AG20443 (cell line): ENCODE data around the gene XXYLT1.
"Not testable (repeated sequence)": the region's sequence is repeated elsewhere in the genome, so short reads cannot be mapped to it uniquely, and the experiment has no call there.

Source experiments
- DNase-seq: peaks from one replicate; pipeline ENCODE4 v3.0.0; 2012; ENCODE audit warnings: low spot score, mixed read lengths

XXYLT1 gene, protein sequence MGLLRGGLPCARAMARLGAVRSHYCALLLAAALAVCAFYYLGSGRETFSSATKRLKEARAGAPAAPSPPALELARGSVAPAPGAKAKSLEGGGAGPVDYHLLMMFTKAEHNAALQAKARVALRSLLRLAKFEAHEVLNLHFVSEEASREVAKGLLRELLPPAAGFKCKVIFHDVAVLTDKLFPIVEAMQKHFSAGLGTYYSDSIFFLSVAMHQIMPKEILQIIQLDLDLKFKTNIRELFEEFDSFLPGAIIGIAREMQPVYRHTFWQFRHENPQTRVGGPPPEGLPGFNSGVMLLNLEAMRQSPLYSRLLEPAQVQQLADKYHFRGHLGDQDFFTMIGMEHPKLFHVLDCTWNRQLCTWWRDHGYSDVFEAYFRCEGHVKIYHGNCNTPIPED

GRCh38 chr3:195270817-195271409 lies at the start of gene XXYLT1:
Gene XXYLT1 (minus strand): TSS chr3:195271159. CDS start chr3:195271058, 101 bp downstream.
- peak; percentile 95 for DNase-seq

- DNase-seq: no peak
Observed at GRCh38 chr3:195319060-195319459, 48.1 kb upstream of the XXYLT1 start.

DNA sequence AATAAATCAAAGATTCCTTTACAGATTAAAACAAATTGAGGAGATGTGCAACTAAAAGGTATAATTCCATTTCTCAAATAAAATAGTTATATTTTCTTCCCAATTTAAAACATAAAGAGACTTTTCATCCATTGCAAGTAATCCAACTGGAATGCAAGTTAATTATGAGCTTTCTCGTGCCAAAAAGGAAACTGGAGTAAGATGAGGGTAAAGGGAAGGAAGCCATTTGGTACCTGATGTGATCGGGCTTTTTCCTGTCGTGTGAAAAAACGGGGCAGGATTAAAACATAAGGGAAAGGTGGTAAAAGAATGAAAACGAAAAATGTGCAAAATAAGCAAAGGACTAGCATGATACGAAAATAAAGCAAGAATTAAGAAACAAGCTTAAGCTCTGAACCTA lies 41.8 kb upstream of the XXYLT1 start:
- no peak for DNase-seq

GRCh38 chr3:195307711-195308110 lies 36.8 kb upstream of the XXYLT1 start:
- no peak for DNase-seq

- no peak for DNase-seq
Observed at GRCh38 chr3:195306369-195306768, 35.4 kb upstream of the XXYLT1 start.

GRCh38 chr3:195302431-195302830 lies 31.5 kb upstream of the XXYLT1 start:
- DNase-seq: no peak

DNA sequence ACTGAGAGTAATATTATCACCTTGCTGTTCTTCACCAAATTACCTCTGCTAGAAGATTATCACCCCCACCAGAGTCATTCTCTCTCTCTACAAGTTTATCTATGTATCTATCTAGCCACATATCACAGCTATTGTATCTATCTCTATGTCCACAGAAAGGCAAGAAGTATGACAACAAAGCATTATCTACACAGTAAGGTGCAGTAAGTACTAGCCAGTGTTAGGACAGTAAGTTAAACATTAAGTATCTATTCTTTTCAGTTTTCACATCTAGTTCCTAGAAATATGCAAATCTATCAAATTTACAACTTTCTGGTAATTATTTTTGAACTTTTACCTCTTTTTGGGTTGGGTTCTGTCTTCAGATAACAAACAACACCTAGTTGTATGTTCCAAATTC lies 26.5 kb upstream of the XXYLT1 start:
- DNase-seq: no peak

GRCh38 chr3:195296662-195297061 lies 25.7 kb upstream of the XXYLT1 start:
- no peak for DNase-seq

DNA sequence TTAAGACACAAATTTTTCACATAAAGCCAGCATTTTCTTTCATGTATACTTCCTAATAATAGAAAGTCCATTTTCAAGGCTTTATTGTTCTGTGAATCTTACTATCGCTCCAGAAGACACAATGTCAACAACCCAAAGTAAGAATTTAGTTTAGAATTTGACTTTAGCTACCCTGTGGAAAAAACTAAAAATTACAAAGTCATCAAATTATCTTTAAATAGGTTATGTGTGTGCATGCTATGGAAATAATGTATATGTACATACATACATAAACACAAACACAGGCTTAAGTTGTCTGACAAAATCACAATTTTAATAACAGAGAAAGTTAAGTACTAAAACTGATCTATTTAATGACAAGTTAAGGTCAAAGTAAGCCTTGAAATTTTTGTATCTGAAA lies 20.2 kb upstream of the XXYLT1 start:
- DNase-seq: no peak

GRCh38 chr3:195290643-195291042 lies 19.7 kb upstream of the XXYLT1 start:
- not testable (repeated sequence) for DNase-seq

DNA sequence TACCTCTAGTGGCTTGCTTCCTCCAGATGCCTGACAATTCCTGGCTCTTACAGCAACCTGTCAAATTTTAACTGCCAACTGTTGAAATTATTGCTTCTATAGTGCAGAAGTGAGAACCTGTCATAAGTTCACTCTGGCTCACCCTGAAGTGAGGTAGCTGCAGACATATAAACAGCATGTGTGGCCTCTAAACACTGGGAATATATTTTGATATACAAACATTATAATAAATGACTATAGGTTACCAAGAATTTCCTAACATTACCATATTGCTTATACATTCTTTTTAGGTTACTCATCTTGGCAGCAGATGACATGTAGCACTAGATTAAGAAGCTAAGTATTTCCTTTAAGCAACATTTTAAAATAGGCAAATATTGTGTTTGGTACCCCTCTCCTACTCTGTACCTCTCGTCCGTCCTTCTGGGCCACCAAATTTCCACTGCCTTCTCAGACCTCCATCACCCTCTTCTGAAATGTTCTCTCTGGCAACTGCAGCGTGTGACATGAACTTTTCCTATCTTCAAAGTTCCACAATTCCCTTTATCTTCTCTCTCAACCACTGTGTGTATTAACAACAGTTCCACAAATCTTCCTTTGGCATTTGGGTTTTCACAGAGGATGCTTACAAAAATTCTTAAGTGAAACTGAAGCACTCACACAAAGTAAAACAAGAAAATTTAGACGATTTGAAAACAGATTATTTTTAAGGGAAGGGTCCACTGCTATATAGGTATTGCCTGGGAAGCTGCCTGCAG lies 15.3 kb upstream of the XXYLT1 start:
- DNase-seq: no peak

DNA sequence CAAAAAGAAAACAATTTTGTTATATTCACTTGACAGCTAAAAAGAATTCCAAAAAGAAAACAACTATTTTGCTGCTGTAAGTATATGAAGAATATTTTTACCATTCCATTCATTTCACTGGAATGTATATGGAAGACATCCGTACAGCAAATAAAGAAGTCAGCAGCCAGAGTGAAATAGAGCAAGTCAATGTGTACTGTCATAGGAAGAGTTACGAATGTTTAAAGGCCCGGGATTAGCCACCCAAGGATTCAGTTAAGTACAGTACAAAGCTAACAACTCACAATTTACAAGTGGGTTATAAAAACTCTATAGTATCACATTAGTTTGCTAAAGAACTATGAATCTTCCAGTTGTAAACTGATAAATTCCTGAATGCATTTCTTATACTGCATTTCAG lies 14.4 kb upstream of the XXYLT1 start:
- no peak for DNase-seq

DNA sequence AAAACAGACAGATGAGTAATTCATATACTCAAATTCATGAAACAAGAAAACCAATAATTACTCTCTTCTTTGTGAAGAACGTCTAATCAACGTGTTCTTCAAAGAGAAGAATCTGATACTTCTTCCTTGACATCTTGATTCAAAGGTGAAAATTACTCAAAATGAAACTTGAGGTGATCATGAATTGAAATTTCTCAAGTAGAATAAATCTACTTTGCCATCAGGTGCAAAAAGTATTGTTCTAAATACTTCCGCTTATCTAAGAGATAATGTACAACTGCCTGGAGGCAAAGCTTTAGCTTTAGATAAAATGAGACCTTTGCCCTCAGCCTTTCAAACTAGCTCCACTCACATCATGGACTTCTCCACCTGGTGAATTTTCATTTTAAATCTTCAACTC lies 13.9 kb upstream of the XXYLT1 start:
- no peak for DNase-seq

DNA sequence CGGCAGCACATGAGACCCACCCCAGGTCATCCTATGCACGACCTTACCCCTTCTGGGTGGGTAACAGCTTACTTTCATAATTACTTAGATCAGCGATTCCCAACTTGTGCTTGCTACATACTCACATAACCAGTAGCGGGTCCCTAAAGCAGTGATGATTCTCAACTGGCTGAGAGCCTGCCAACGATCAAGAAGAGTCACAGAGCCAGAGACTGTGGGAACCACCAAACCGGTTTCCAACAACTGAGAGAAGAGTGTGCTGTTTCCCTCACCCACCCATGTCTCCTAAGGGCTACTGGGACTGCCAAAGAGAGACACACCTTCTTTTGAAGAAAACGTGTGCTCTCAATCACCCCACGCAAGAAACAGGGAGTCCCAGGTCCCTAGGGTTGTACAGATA lies 12.0 kb upstream of the XXYLT1 start:
- no peak for DNase-seq

DNA sequence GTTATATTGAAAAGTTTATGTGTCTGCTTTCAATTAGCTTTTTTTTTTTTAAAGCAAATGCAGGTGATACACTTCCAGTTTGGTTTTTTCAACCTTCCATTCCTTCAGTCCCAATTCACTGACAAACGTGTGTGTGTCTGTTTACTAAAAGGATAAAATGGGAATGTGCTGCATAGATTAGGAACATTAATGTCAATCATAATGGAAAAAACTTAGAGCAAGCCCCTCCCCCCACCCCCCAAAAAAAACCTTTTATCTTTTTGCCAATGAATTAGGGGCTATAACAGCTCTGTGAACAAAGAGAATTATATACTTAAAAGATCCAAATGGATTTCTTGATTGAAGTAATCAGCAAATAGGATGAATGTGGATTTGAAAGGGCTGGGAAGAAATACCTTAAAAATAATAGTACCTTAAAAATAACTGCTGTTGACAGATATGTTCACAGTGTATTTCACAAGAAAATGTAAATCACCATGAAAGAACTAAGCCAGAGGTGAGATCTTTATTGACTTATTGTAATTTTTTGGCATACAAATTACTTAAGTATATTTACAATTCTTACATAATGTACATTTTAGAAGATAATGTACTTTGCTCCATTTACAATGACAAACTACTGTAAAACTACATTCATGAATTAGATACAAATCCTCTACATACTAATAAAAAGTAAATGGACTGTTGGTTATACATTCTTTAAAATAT lies 3.5 kb upstream of the XXYLT1 start:
- no peak for DNase-seq

DNA sequence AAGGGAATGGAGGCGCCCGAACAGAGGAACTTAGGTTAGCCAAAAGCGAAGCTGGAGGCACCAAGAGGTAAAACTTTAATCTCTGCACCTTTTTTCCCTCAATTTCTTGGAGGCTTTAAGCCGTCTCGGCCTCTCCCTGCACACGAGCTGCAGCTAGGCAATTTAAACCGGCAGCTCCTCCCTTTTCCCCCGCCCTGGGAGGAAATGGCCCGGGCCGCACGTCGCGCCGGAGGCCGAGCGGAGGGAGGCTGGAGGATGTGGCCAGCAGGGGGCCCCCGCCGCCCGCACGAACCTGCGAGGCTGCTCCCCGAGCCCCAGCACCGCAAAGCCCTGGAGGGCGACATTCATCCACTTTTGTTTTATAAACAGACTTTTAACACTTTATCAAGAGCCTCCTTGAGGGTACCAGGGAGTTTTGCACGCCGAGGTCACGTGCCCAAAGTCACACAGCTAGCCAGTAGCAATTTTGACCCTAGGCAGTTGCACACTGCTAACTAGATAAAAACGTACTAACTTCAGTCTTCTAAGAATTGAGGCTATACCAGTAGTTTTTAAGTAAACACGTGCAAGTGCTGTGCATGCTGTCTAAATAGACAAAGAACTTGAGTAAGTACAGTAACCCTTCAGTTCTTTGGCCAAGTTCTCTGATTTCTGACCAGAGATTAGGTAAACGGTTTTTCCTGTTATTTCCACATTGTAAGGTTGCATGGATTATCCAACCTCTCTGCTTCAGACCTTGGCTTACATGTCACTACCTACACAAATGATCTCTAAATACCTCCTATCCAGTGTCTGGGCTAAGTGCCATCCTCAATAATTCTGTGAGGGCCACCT lies 668 bp upstream of the XXYLT1 start:
- DNase-seq: peak; percentile 95

GRCh38 chr3:195270079-195270816 lies 711 bp downstream of the XXYLT1 start:
- peak; percentile 61 for DNase-seq

DNA sequence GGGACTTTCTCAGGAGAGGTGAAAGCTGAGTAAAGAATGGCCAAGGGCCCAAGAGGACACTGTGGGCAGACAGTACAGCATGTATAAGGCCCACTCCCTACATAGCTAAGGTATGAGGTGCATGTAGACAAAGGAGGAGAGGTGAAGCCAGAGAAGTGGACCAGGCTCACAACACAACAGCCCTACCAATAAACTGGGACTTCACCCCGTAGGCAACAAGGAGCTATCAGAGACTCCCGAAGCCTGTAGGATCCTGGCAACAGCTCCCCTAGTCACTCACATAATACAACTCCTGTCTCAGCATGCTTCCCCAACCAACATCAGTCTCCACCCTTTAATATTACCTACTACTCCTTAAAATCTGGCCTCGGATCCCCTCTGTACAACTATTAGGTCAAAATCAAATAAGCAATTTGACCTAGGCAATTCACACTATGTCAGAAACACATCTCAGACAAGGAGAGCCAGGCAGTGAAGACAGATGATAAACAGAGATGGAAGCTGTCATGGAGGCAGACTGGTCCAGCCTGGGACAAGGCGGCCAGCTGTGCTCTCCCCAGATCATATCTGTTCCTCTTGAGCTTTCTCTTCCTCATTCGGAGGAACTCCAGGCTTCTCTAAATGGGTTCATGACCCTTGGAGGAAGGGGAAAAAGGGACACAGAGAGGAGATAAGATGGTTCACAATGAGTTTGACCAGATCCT lies 1.4 kb downstream of the XXYLT1 start:
- DNase-seq: no peak

DNA sequence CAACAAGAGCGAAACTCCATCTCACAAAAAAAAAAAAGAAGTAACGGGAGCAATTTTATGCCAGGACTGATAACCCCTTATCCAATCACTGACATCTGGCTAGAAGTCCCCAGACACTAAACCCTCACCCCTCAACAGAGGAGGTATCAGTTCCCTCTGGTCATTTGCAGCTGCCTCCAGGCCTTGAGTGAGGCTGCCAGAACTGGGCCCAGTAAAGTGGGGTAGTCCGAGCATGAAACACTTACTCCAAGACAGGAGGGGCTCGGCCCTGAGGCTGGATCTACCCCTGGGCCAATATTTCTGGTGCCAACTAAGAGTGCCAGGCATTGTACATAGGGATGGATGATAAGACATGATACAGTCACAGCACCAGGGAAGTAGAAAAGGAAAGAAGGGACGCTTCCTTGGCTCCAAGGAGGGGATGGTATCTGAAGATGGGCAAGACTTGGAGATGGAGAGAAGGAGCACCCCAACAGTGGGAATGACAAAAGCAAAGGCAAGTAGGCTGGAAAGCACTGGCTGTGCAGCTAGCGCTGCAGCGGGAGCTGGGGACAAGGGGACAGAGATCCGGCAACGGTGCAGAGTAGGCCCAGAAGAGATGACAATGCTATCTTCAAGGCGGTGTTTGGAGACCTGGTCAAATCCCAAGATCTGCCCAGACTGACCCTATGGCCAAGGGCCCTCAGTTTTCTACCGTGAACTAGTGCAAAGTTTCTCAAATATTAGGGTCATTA lies 2.2 kb downstream of the XXYLT1 start:
- DNase-seq: no peak
